ENCODE results near the gene FBXW4.

- TF ChIP-seq MXI1 (conservative IDR thresholded peaks at IDR 0.05; ENCODE audit: poor library complexity, severe bottlenecking) = no peak
- no peak for TF ChIP-seq EZH2 (IDR thresholded peaks at IDR 0.05; ENCODE audit: borderline replicate concordance, insufficient read depth, low read length, poor library complexity, severe bottlenecking)
- TF ChIP-seq CTCF (IDR thresholded peaks at IDR 0.05; ENCODE audit: poor library complexity, severe bottlenecking) = no peak
- TF ChIP-seq POLR2AphosphoS5 (IDR thresholded peaks at IDR 0.05) = no peak
- TF ChIP-seq RAD21 (conservative IDR thresholded peaks at IDR 0.05) = no peak
- no peak for TF ChIP-seq EP300 (conservative IDR thresholded peaks at IDR 0.05; ENCODE audit: poor library complexity, severe bottlenecking)
- TF ChIP-seq REST (IDR thresholded peaks at IDR 0.05; ENCODE audit: borderline replicate concordance) = no peak
These were observed 64.9 kb downstream of the FBXW4 start for GRCh38 chr10:101629837-101630632.
